Activated naive CD8-positive, alpha-beta T cell (primary cell): ENCODE data around the gene C17orf67.
A peak's percentile ranks its signal among the peaks of the same experiment; 100 is the strongest.

ENCODE experiments used
- H3K27ac Mint-ChIP-seq: one replicate; pipeline ENCODE4 v1.8.0; 2021; ENCODE audit warnings: mixed read lengths
- H3K27me3 Mint-ChIP-seq: one replicate; pipeline ENCODE4 v1.8.0; 2021; ENCODE audit warnings: mixed read lengths
- H3K36me3 Mint-ChIP-seq: one replicate; pipeline ENCODE4 v1.8.0; 2021; ENCODE audit warnings: mixed read lengths
- H3K4me1 Mint-ChIP-seq: one replicate; pipeline ENCODE4 v1.8.0; 2021; ENCODE audit warnings: low read depth, mixed read lengths
- H3K4me3 Mint-ChIP-seq: one replicate; pipeline ENCODE4 v1.8.0; 2021; ENCODE audit warnings: mild to moderate bottlenecking, mixed read lengths
- H3K9me3 Mint-ChIP-seq: one replicate; pipeline ENCODE4 v1.8.0; 2021; ENCODE audit warnings: low read depth, mixed read lengths

C17orf67 gene

GRCh38 chr17:56833809-56834379, at the start of gene C17orf67, which contains the start of gene DGKE:
Gene C17orf67, minus strand, starts transcription at chr17:56833920. Its CDS starts 18,110 bp downstream, at chr17:56815810.
Gene DGKE, plus strand, starts transcription at chr17:56834151. Its CDS starts 645 bp downstream, at chr17:56834796.
- Mint-ChIP-seq H3K4me1 (peaks cover 68% of the 10 kb centered on the region), H3K27ac (peak within 1 kb of the TSS; percentile 94)

GRCh38 chr17:56881685-56882295, 48.1 kb upstream of the C17orf67 start:
- Mint-ChIP-seq H3K27me3 (no peaks in the 10 kb centered on the region), H3K36me3 (no peaks in the 10 kb centered on the region), H3K27ac (no peak overlapping the region), H3K4me3 (no peak overlapping the region), H3K9me3 (no peaks in the 10 kb centered on the region), H3K4me1 (no peaks in the 10 kb centered on the region)

More at GRCh38 chr17:56833809-56834379, at the start of gene C17orf67, which contains the start of gene DGKE:
- Mint-ChIP-seq H3K36me3 (peaks cover 9% of the 10 kb centered on the region), H3K9me3 (no peaks in the 10 kb centered on the region), H3K27me3 (no peaks in the 10 kb centered on the region), H3K4me3 (peak within 1 kb of the TSS; percentile 92)

- H3K4me3 Mint-ChIP-seq, result no peak overlapping the region
- no peaks in the 10 kb centered on the region for H3K9me3 Mint-ChIP-seq
- no peak overlapping the region for H3K27ac Mint-ChIP-seq
- H3K36me3 Mint-ChIP-seq, result no peaks in the 10 kb centered on the region
- no peaks in the 10 kb centered on the region for H3K4me1 Mint-ChIP-seq
- peaks cover 3% of the 10 kb centered on the region for H3K27me3 Mint-ChIP-seq
Observed at GRCh38 chr17:56880571-56880970, 46.9 kb upstream of the C17orf67 start.

- H3K27me3 Mint-ChIP-seq, result peaks cover 3% of the 10 kb centered on the region
- no peaks in the 10 kb centered on the region for H3K9me3 Mint-ChIP-seq
- no peaks in the 10 kb centered on the region for H3K4me1 Mint-ChIP-seq
- H3K27ac Mint-ChIP-seq, result no peak overlapping the region
- no peak overlapping the region for H3K4me3 Mint-ChIP-seq
- H3K36me3 Mint-ChIP-seq, result no peaks in the 10 kb centered on the region
Observed at GRCh38 chr17:56880133-56880532, 46.4 kb upstream of the C17orf67 start.

GRCh38 chr17:56879280-56879679, 45.6 kb upstream of the C17orf67 start:
- no peaks in the 10 kb centered on the region for H3K4me1 Mint-ChIP-seq
- no peaks in the 10 kb centered on the region for H3K36me3 Mint-ChIP-seq
- H3K9me3 Mint-ChIP-seq, result no peaks in the 10 kb centered on the region
- peaks cover 3% of the 10 kb centered on the region for H3K27me3 Mint-ChIP-seq
- H3K4me3 Mint-ChIP-seq, result no peak overlapping the region
- H3K27ac Mint-ChIP-seq, result no peak overlapping the region

- Mint-ChIP-seq H3K9me3 (no peaks in the 10 kb centered on the region), H3K36me3 (no peaks in the 10 kb centered on the region), H3K27ac (no peak overlapping the region)
Observed at GRCh38 chr17:56876766-56877179, 43.1 kb upstream of the C17orf67 start.

GRCh38 chr17:56870081-56870651, 36.4 kb upstream of the C17orf67 start:
- Mint-ChIP-seq H3K9me3 (no peaks in the 10 kb centered on the region), H3K27me3 (peaks cover 6% of the 10 kb centered on the region), H3K4me3 (no peak overlapping the region), H3K27ac (peak overlapping the region; percentile 34), H3K4me1 (peaks cover 6% of the 10 kb centered on the region), H3K36me3 (no peaks in the 10 kb centered on the region)

More at GRCh38 chr17:56876766-56877179, 43.1 kb upstream of the C17orf67 start:
- H3K4me1 Mint-ChIP-seq, result no peaks in the 10 kb centered on the region
- peaks cover 9% of the 10 kb centered on the region for H3K27me3 Mint-ChIP-seq
- H3K4me3 Mint-ChIP-seq, result no peak overlapping the region

- peaks cover 2% of the 10 kb centered on the region for H3K27me3 Mint-ChIP-seq
- peaks cover 6% of the 10 kb centered on the region for H3K4me1 Mint-ChIP-seq
- H3K36me3 Mint-ChIP-seq, result no peaks in the 10 kb centered on the region
- H3K27ac Mint-ChIP-seq, result no peak overlapping the region
- no peaks in the 10 kb centered on the region for H3K9me3 Mint-ChIP-seq
- H3K4me3 Mint-ChIP-seq, result no peak overlapping the region
Observed at GRCh38 chr17:56868716-56869115, 35.0 kb upstream of the C17orf67 start.

GRCh38 chr17:56867948-56868376, 34.2 kb upstream of the C17orf67 start:
- H3K4me1 Mint-ChIP-seq, result peaks cover 6% of the 10 kb centered on the region
- peak overlapping the region; percentile 12 for H3K27ac Mint-ChIP-seq
- no peak overlapping the region for H3K4me3 Mint-ChIP-seq
- H3K27me3 Mint-ChIP-seq, result no peaks in the 10 kb centered on the region
- no peaks in the 10 kb centered on the region for H3K9me3 Mint-ChIP-seq
- H3K36me3 Mint-ChIP-seq, result no peaks in the 10 kb centered on the region

GRCh38 chr17:56866496-56866895, 32.8 kb upstream of the C17orf67 start:
- no peaks in the 10 kb centered on the region for H3K27me3 Mint-ChIP-seq
- H3K36me3 Mint-ChIP-seq, result peaks cover 3% of the 10 kb centered on the region
- H3K4me1 Mint-ChIP-seq, result peaks cover 6% of the 10 kb centered on the region
- H3K9me3 Mint-ChIP-seq, result no peaks in the 10 kb centered on the region
- H3K4me3 Mint-ChIP-seq, result no peak overlapping the region
- H3K27ac Mint-ChIP-seq, result no peak overlapping the region

- H3K9me3 Mint-ChIP-seq, result no peaks in the 10 kb centered on the region
- H3K4me1 Mint-ChIP-seq, result peaks cover 6% of the 10 kb centered on the region
- peaks cover 3% of the 10 kb centered on the region for H3K36me3 Mint-ChIP-seq
- H3K27ac Mint-ChIP-seq, result no peak overlapping the region
- no peaks in the 10 kb centered on the region for H3K27me3 Mint-ChIP-seq
- no peak overlapping the region for H3K4me3 Mint-ChIP-seq
Observed at GRCh38 chr17:56866076-56866475, 32.4 kb upstream of the C17orf67 start.

GRCh38 chr17:56863974-56864373, 30.3 kb upstream of the C17orf67 start:
- peaks cover 3% of the 10 kb centered on the region for H3K36me3 Mint-ChIP-seq
- no peak overlapping the region for H3K27ac Mint-ChIP-seq
- H3K4me1 Mint-ChIP-seq, result no peaks in the 10 kb centered on the region
- no peaks in the 10 kb centered on the region for H3K9me3 Mint-ChIP-seq
- no peak overlapping the region for H3K4me3 Mint-ChIP-seq
- H3K27me3 Mint-ChIP-seq, result no peaks in the 10 kb centered on the region

GRCh38 chr17:56861899-56862298, 28.2 kb upstream of the C17orf67 start:
- no peaks in the 10 kb centered on the region for H3K9me3 Mint-ChIP-seq
- H3K27me3 Mint-ChIP-seq, result no peaks in the 10 kb centered on the region

GRCh38 chr17:56851008-56851407, 17.3 kb upstream of the C17orf67 start:
- Mint-ChIP-seq H3K4me1 (peaks cover 21% of the 10 kb centered on the region), H3K27ac (peak overlapping the region; percentile 3), H3K27me3 (no peaks in the 10 kb centered on the region), H3K4me3 (no peak overlapping the region), H3K36me3 (peaks cover 29% of the 10 kb centered on the region), H3K9me3 (no peaks in the 10 kb centered on the region)

More at GRCh38 chr17:56861899-56862298, 28.2 kb upstream of the C17orf67 start:
- H3K36me3 Mint-ChIP-seq, result peaks cover 6% of the 10 kb centered on the region
- no peak overlapping the region for H3K4me3 Mint-ChIP-seq
- H3K4me1 Mint-ChIP-seq, result no peaks in the 10 kb centered on the region
- no peak overlapping the region for H3K27ac Mint-ChIP-seq

- peak overlapping the region; percentile 3 for H3K27ac Mint-ChIP-seq
- no peak overlapping the region for H3K4me3 Mint-ChIP-seq
- H3K27me3 Mint-ChIP-seq, result no peaks in the 10 kb centered on the region
- peaks cover 29% of the 10 kb centered on the region for H3K36me3 Mint-ChIP-seq
- peaks cover 21% of the 10 kb centered on the region for H3K4me1 Mint-ChIP-seq
- no peaks in the 10 kb centered on the region for H3K9me3 Mint-ChIP-seq
Observed at GRCh38 chr17:56850591-56850990, 16.9 kb upstream of the C17orf67 start.
